NB4 (cell line): ENCODE results near the gene VDR.

Experiments used
- DNase-seq: peaks from one replicate; pipeline ENCODE4 v3.0.0; 2010; ENCODE audit warnings: low read depth
- H3K4me3 ChIP-seq: one replicate; pipeline ENCODE4 v1.5.1; 2011; ENCODE audit warnings: mild to moderate bottlenecking, low read depth, low read length, moderate library complexity
- MYC ChIP-seq: IDR thresholded peaks from 2 replicates; pipeline ENCODE4 v1.6.1; 2011; ENCODE audit warnings: low read depth, low read length
- POLR2A ChIP-seq: IDR thresholded peaks from 2 replicates; pipeline ENCODE4 v1.6.1; 2011; ENCODE audit warnings: mild to moderate bottlenecking; ENCODE audit not compliant: insufficient read length; ENCODE audit errors: extremely low read depth
- TF ChIP-seq, protein P1 (sequence below): IDR thresholded peaks from 2 replicates; pipeline ENCODE4 v1.6.1; 2011; ENCODE audit warnings: low read depth, low read length
- TF ChIP-seq, protein P2 (sequence below): IDR thresholded peaks from one replicate; pipeline ENCODE4 v1.5.1; 2012; ENCODE audit warnings: low read depth, low read length

VDR gene

DNA sequence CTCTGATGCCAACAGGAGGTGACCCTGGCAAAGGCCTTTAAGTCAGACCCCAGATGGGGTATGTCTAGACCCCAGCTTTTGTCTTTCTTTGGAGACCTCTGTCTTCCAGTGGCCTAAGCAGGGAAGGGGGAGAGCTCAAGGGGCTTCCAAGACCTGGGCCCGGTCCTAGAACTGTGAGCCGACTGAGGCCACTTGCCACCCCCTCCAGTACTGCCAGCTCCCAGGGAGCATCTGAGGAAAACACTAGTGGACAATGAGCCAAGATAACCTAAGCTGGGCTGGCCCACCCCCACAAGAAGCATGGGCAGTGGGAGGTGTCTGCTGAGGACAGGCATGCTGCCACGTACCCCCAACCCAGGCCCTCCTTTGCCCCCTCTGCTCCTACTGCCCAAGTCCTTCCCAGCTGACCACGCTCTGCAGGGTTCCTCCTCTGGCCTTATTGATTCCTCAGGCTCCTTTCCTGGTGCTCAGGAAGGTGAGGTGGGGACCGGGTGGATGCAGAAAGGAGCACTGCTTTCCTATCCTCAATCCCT is 21.1 kb downstream of the VDR start:
- DNase-seq = no peak
- TF ChIP-seq POLR2A (no peak), MYC (no peak)
- TF ChIP-seq, protein P1, sequence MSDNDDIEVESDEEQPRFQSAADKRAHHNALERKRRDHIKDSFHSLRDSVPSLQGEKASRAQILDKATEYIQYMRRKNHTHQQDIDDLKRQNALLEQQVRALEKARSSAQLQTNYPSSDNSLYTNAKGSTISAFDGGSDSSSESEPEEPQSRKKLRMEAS = no peak
- TF ChIP-seq, protein P2, sequence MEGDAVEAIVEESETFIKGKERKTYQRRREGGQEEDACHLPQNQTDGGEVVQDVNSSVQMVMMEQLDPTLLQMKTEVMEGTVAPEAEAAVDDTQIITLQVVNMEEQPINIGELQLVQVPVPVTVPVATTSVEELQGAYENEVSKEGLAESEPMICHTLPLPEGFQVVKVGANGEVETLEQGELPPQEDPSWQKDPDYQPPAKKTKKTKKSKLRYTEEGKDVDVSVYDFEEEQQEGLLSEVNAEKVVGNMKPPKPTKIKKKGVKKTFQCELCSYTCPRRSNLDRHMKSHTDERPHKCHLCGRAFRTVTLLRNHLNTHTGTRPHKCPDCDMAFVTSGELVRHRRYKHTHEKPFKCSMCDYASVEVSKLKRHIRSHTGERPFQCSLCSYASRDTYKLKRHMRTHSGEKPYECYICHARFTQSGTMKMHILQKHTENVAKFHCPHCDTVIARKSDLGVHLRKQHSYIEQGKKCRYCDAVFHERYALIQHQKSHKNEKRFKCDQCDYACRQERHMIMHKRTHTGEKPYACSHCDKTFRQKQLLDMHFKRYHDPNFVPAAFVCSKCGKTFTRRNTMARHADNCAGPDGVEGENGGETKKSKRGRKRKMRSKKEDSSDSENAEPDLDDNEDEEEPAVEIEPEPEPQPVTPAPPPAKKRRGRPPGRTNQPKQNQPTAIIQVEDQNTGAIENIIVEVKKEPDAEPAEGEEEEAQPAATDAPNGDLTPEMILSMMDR = no peak
- no peak overlapping the region for H3K4me3 ChIP-seq

DNA sequence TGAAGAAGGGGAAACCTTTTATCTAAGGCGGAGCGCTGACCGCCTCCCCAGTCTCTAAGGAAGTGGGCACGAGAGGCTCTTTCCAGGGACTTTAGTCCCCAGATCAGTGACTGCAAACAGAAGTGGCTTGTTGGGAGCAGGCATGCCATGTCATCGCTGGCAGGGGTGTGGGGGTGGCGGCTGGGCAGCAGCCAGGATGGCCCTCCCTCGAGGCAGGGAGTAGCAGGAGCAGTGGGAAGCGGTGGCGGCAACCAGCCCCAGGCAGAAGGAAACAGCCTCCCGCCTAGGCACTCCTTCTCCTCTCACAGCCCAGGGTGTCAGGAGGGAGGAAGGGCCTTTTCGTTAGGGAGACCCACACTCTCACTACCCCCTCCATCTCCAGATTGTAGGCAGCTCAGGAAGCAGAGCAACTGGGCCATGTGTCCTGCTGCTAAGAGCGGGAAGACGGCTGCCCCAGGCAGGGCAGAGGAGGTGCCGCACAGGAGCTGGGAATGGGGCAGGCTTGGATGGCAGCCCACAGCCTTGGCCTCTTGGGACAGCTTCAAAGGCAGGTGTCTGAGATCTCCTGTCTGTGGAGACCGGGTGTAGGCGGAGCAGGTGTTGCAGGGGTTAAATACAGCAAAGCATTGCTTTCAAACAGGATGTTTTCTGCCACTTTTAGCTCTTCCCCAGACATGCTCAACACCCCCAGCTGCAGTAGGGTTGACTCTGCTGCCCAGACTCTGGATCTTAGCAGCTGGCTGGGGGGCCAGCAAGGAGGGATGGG is 21.8 kb downstream of the VDR start:
- H3K4me3 ChIP-seq = no peak overlapping the region
- DNase-seq = no peak
- TF ChIP-seq POLR2A = no peak
- TF ChIP-seq MYC = no peak
- TF ChIP-seq, protein P1 = no peak
- TF ChIP-seq, protein P2 = no peak

DNA sequence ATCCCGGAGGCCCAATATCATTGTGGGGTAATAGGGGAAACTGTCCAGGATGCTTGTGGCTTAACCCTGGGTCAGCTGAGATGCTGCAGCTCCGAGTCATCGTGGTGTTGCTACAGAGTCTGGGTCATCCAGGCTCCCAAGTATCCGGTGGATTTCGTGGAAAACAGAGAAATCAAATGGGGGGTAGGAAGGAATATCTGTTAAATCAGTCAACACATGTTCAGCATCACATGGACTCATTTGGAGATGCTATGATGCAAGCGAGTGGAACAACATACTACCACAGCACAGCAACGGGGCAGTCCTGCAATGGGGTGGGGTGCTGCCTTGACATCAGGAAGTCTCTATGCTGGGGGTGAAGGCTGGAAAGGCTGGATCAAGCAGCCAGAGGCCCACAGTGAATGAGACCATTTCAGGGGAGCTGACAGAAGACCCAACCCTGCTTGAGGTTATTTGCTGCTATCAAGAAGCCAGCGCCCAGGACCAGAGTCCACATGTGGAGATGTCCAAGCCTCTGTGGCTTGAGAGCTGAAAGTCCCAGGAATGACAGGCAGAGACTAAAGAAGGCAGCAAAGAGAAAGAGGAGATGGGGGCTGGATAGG is 22.9 kb downstream of the VDR start:
- no peak for TF ChIP-seq POLR2A
- TF ChIP-seq, protein P2 = no peak
- TF ChIP-seq, protein P1 = peak; percentile 56
- no peak for TF ChIP-seq MYC
- peak; percentile 34 for DNase-seq
- H3K4me3 ChIP-seq = no peak overlapping the region

DNA sequence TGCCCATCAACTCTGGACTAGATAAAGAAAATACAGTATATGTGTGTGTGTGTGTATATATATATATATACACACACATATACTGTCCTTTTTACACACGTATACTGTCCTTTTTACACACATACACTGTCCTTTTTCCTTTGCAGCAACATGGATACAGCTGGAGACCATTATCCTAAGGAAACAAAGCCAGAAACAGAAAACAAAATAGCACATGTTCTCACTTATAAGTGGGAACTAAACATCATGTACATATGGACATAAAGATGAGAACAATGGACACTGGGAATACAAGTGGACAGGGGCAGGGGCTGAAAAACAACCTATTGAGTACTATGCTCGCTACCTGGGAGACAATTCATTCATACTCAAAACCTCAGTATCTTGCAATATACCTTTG is 23.7 kb downstream of the VDR start:
- DNase-seq = no peak
- no peak for TF ChIP-seq MYC
- H3K4me3 ChIP-seq = no peak overlapping the region

DNA sequence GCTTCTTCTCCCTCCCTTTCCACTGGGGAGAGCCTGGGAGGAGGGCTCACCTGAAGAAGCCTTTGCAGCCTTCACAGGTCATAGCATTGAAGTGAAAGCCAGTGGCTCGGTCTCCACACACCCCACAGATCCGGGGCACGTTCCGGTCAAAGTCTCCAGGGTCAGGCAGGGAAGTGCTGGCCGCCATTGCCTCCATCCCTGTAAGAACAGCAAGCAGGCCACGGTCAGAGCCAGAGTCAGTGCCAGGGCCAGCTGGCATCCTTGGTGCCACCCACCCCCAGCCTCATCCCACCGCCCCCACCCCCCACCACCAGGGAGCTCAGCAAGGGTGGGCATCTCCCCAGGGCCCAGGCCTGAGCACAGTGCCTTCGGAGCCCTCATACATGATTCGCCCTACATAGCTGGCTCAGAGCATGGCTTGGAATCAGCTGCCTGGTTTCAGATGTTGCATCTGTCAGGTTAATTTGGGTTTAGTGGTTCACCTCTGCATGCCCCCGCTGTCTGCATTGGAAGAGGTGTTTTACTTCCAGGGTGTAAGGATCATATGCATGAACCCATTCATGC is 25.8 kb downstream of the VDR start:
- DNase-seq = no peak
- no peak overlapping the region for H3K4me3 ChIP-seq
- TF ChIP-seq, protein P1 = no peak
- TF ChIP-seq, protein P2 = no peak
- TF ChIP-seq MYC = no peak
- no peak for TF ChIP-seq POLR2A

DNA sequence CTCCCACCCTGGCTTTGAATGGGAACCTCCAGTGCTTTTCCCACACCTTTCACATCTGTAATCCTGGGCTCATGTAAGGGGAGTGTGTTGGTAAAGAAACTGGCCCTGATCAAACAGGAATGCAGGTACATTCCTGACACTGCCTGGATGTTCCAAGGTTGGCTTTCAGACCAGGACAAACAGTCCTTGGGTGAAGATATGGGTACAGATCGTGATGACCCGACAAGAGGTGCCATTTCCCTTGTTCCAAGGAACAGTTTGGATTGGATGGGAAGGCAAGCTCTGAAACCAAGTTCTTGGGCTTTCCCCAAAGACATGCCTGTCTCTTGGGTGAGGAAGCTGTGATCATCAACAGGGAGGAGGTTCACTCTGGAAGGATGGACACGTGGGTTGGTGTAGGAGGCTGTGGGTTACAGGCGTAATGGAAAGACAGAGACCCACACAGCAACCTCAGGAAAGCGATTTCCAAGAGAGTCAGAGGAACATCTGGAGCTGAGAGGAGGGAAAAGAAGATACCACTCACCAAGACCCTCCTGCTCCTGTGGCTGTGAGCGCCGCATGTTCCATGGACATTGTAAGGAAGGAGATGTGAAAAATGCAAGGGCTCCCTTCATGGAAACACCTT is 26.4 kb downstream of the VDR start:
- H3K4me3 ChIP-seq = no peak overlapping the region
- DNase-seq = no peak
- TF ChIP-seq POLR2A (no peak), MYC (no peak)
- TF ChIP-seq, protein P1 = no peak
- TF ChIP-seq, protein P2 = no peak
